Neural progenitor cell (in vitro differentiated cells): ENCODE measurements around the gene AQP11.

Experiments used
- EZH2 ChIP-seq: fragments of 200-600 bp; sonication (generic); IDR thresholded peaks from 2 replicates; pipeline ENCODE4 v1.6.1; 2017; ENCODE audit warnings: antibody characterized with exemption, mild to moderate bottlenecking, moderate library complexity
- EZH2phosphoT487 ChIP-seq: fragments of 200-600 bp; sonication (generic); IDR thresholded peaks from 2 replicates; pipeline ENCODE4 v1.6.1; 2017; ENCODE audit warnings: antibody characterized with exemption
- TF ChIP-seq, protein P1 (sequence below): fragments of 200-600 bp; sonication (generic); IDR thresholded peaks from 2 replicates; pipeline ENCODE4 v1.5.1; 2017; ENCODE audit warnings: antibody characterized with exemption, mild to moderate bottlenecking

DNA sequence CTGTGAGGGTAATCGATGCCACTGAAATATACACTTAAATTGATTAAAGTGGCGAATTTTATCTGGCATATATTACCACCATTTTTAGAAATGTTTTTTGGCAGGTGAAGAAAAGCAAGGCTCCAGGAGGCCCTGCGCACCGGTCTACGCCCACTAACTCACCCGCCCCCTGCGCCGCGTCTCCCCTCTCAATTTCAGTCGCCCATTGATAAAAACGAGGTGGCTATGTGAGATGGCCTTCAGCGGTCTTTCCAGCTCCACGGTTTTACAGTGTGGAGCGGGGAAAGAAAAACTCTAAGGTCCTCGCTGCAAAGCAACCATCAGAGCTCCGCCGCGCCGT lies 602 bp upstream of the AQP11 start:
- TF ChIP-seq, protein P1, sequence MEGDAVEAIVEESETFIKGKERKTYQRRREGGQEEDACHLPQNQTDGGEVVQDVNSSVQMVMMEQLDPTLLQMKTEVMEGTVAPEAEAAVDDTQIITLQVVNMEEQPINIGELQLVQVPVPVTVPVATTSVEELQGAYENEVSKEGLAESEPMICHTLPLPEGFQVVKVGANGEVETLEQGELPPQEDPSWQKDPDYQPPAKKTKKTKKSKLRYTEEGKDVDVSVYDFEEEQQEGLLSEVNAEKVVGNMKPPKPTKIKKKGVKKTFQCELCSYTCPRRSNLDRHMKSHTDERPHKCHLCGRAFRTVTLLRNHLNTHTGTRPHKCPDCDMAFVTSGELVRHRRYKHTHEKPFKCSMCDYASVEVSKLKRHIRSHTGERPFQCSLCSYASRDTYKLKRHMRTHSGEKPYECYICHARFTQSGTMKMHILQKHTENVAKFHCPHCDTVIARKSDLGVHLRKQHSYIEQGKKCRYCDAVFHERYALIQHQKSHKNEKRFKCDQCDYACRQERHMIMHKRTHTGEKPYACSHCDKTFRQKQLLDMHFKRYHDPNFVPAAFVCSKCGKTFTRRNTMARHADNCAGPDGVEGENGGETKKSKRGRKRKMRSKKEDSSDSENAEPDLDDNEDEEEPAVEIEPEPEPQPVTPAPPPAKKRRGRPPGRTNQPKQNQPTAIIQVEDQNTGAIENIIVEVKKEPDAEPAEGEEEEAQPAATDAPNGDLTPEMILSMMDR: no peak
- TF ChIP-seq EZH2phosphoT487 (no peak), EZH2 (no peak)
